Measurements from ENCODE around the gene C11orf98. TPM values are rescaled to one million over a fixed set of nuclear protein-coding genes. Genes with fewer than 3 reads are reported as not detected.

C11orf98 gene
- total RNA-seq, 1 experiment from 2014 or later: 141 TPM

- ChIA-PET CTCF (no interaction called here), POLR2A (ENCODE audit: low non-redundant PET) (no interaction called here)
- TSS peak; percentile 48 for BruUV-seq (replicated peaks)
- Histone ChIP-seq H3K4me1 (ENCODE audit: insufficient read depth, low read length, poor library complexity, severe bottlenecking) (peaks cover 8% of the 10 kb centered on the region), H3K4me3 (ENCODE audit: low read depth, low read length, poor library complexity, severe bottlenecking) (peak overlapping the region; percentile 96), H3K27me3 (replicated peaks; ENCODE audit: insufficient read depth, low read depth, low read length, poor library complexity) (no peaks in the 10 kb centered on the region), H3K36me3 (ENCODE audit: insufficient read depth, low read length, poor library complexity, severe bottlenecking) (peaks cover 47% of the 10 kb centered on the region), H3K9me3 (ENCODE audit: low read depth, low read length, poor library complexity, severe bottlenecking) (no peaks in the 10 kb centered on the region), H3K27ac (ENCODE audit: low read depth, low read length, poor library complexity, severe bottlenecking) (peak overlapping the region; percentile 97)
- TF ChIP-seq EZH2 (IDR thresholded peaks at IDR 0.05; ENCODE audit: borderline replicate concordance, low read depth, low read length, poor library complexity, severe bottlenecking): no peak
- no peak for TF ChIP-seq CTCF (conservative IDR thresholded peaks at IDR 0.05; ENCODE audit: low read depth, low read length)
- intact Hi-C loops (cut with micrococcal nuclease; ENCODE audit: unreplicated experiment): no loop called here
- DNase-seq (ENCODE audit: low spot score): peak; percentile 33
Measured at GRCh38 chr11:62645671-62645945, 19.4 kb downstream of the C11orf98 start.

GRCh38 chr11:62644220-62644619 is 20.8 kb downstream of the C11orf98 start:
- no peak for TF ChIP-seq EZH2 (IDR thresholded peaks at IDR 0.05; ENCODE audit: borderline replicate concordance, low read depth, low read length, poor library complexity, severe bottlenecking)
- no peak for TF ChIP-seq CTCF (conservative IDR thresholded peaks at IDR 0.05; ENCODE audit: low read depth, low read length)
- intact Hi-C loops (cut with micrococcal nuclease; ENCODE audit: unreplicated experiment): no loop called here
- Histone ChIP-seq H3K4me3 (ENCODE audit: low read depth, low read length, poor library complexity, severe bottlenecking) (no peak overlapping the region), H3K9me3 (ENCODE audit: low read depth, low read length, poor library complexity, severe bottlenecking) (no peaks in the 10 kb centered on the region), H3K36me3 (ENCODE audit: insufficient read depth, low read length, poor library complexity, severe bottlenecking) (peaks cover 43% of the 10 kb centered on the region), H3K4me1 (ENCODE audit: insufficient read depth, low read length, poor library complexity, severe bottlenecking) (peaks cover 8% of the 10 kb centered on the region), H3K27ac (ENCODE audit: low read depth, low read length, poor library complexity, severe bottlenecking) (no peak overlapping the region), H3K27me3 (replicated peaks; ENCODE audit: insufficient read depth, low read depth, low read length, poor library complexity) (no peaks in the 10 kb centered on the region)
- CTCF ChIA-PET: no interaction called here
- BruUV-seq (replicated peaks): no TSS peak
- POLR2A ChIA-PET (ENCODE audit: low non-redundant PET): no interaction called here
- no peak for DNase-seq (ENCODE audit: low spot score)

GRCh38 chr11:62632492-62632891 is 32.5 kb downstream of the C11orf98 start:
- no peak overlapping the region for H3K4me3 ChIP-seq (ENCODE audit: low read depth, low read length, poor library complexity, severe bottlenecking)
- no peak overlapping the region for H3K27ac ChIP-seq (ENCODE audit: low read depth, low read length, poor library complexity, severe bottlenecking)
- H3K9me3 ChIP-seq (ENCODE audit: low read depth, low read length, poor library complexity, severe bottlenecking): no peaks in the 10 kb centered on the region
- intact Hi-C loops (cut with micrococcal nuclease; ENCODE audit: unreplicated experiment): no loop called here
- TF ChIP-seq CTCF (conservative IDR thresholded peaks at IDR 0.05; ENCODE audit: low read depth, low read length) (no peak), EZH2 (IDR thresholded peaks at IDR 0.05; ENCODE audit: borderline replicate concordance, low read depth, low read length, poor library complexity, severe bottlenecking) (no peak)
- peaks cover 99% of the 10 kb centered on the region for H3K36me3 ChIP-seq (ENCODE audit: insufficient read depth, low read length, poor library complexity, severe bottlenecking)
- DNase-seq (ENCODE audit: low spot score): no peak
- ChIA-PET POLR2A (ENCODE audit: low non-redundant PET) (no interaction called here), CTCF (no interaction called here)
- H3K4me1 ChIP-seq (ENCODE audit: insufficient read depth, low read length, poor library complexity, severe bottlenecking): no peaks in the 10 kb centered on the region
- no TSS peak for BruUV-seq (replicated peaks)
- H3K27me3 ChIP-seq (replicated peaks; ENCODE audit: insufficient read depth, low read depth, low read length, poor library complexity): no peaks in the 10 kb centered on the region
